Measurements from ENCODE around the gene PEG3.

GRCh38 chr19:56831255-56831654 is 9.3 kb downstream of the PEG3 start:
- TF ChIP-seq, protein P1, sequence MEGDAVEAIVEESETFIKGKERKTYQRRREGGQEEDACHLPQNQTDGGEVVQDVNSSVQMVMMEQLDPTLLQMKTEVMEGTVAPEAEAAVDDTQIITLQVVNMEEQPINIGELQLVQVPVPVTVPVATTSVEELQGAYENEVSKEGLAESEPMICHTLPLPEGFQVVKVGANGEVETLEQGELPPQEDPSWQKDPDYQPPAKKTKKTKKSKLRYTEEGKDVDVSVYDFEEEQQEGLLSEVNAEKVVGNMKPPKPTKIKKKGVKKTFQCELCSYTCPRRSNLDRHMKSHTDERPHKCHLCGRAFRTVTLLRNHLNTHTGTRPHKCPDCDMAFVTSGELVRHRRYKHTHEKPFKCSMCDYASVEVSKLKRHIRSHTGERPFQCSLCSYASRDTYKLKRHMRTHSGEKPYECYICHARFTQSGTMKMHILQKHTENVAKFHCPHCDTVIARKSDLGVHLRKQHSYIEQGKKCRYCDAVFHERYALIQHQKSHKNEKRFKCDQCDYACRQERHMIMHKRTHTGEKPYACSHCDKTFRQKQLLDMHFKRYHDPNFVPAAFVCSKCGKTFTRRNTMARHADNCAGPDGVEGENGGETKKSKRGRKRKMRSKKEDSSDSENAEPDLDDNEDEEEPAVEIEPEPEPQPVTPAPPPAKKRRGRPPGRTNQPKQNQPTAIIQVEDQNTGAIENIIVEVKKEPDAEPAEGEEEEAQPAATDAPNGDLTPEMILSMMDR (IDR thresholded peaks at IDR 0.05), result no peak
- TF ChIP-seq POLR2AphosphoS5 (IDR thresholded peaks at IDR 0.05) (no peak), POLR2A (IDR thresholded peaks at IDR 0.05) (no peak), EP300 (IDR thresholded peaks at IDR 0.05) (no peak)
